Skeletal muscle satellite cell (primary cell): ENCODE results near the gene FBLN2.

Source experiments
- H3K27me3 ChIP-seq: 2 replicates; pipeline ENCODE4 v1.7.0; 2013; ENCODE audit warnings: low read length; ENCODE audit not compliant: control insufficient read depth, insufficient read depth
- H3K36me3 ChIP-seq: 2 replicates; pipeline ENCODE4 v1.7.0; 2013; ENCODE audit warnings: mild to moderate bottlenecking, control low read depth, low read length; ENCODE audit not compliant: insufficient read depth
- H3K4me1 ChIP-seq: 2 replicates; pipeline ENCODE4 v1.7.0; 2013; ENCODE audit warnings: low read length; ENCODE audit not compliant: control insufficient read depth, insufficient read depth
- H3K4me2 ChIP-seq: 2 replicates; pipeline ENCODE4 v1.7.0; 2013; ENCODE audit warnings: mild to moderate bottlenecking, low read length
- H3K4me3 ChIP-seq: 2 replicates; pipeline ENCODE4 v1.7.0; 2013; ENCODE audit warnings: low read length
- H3K9ac ChIP-seq: 2 replicates; pipeline ENCODE4 v1.7.0; 2013; ENCODE audit warnings: mild to moderate bottlenecking, low read depth, low read length, moderate library complexity
- H3K9me3 ChIP-seq: replicated peaks from 2 replicates; pipeline ENCODE4 v1.7.0; 2013; ENCODE audit warnings: mild to moderate bottlenecking, control low read depth, low read length

FBLN2 gene

DNA sequence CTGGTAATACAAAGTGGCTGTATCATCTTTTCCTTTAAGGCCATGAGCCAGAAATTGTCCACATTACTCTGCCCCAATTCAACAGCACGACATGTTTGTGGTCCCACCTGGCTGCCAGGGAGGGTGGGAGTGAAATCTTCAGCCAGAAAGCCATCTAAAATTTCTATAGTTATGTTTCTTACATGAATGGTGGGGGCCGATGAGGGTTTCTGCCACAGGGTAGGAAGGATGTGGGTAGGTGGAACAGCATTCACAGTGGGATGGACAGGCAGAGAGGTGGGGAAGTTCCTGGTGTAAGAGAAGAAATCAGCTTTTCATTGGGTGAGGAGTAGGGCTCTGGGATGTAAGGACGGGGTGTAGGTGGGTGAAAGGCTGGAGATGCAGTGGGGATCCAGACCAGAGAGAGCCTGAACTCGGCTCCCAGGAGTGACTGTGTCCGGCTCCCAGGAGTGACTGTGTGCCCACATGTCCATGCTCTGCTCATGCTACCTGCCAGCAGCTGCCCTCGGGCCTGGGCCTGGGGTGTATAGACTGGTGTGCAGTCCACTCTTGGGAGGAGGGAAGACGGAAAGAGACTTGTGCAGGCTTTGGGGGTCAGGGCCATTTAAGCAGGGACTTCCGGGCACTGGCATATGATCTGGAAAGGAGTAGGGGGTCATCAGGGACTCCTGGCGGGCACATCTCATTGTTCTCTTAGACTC lies 3.8 kb upstream of the FBLN2 start:
- no peaks in the 10 kb centered on the region for H3K27me3 ChIP-seq
- no peak overlapping the region for H3K9ac ChIP-seq
- H3K36me3 ChIP-seq = no peaks in the 10 kb centered on the region
- peaks cover 6% of the 10 kb centered on the region for H3K9me3 ChIP-seq
- H3K4me2 ChIP-seq = no peak overlapping the region
- no peak overlapping the region for H3K4me3 ChIP-seq
- peaks cover 32% of the 10 kb centered on the region for H3K4me1 ChIP-seq

DNA sequence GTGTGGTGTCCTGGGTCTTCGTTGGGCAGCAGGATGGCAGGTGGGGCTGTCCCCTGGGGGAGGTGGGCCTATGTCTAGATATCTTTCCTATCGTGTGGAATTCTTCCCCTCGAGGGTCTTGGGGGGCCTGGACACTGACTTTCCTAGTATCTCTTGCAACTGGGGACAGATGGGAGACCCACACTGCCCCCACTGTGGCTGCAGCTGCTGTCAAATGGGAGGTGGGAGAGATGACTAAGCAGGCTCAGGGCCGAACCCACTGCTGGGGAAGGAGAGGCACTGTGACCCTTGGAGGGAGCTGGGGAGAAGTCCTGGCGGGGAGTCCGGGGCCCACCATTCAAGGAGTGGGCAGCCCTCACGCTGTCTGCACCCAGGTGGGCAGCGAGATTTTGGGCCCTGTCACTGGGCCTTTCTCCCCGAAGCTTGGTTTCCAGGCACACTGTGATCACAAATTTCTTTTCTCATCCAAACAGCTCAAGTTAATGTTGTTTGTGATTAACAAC lies 2.9 kb upstream of the FBLN2 start:
- no peak overlapping the region for H3K9ac ChIP-seq
- H3K36me3 ChIP-seq = no peaks in the 10 kb centered on the region
- H3K4me2 ChIP-seq = no peak overlapping the region
- H3K4me3 ChIP-seq = no peak overlapping the region
- H3K27me3 ChIP-seq = no peaks in the 10 kb centered on the region
- H3K4me1 ChIP-seq = peaks cover 32% of the 10 kb centered on the region
- H3K9me3 ChIP-seq = peaks cover 6% of the 10 kb centered on the region

DNA sequence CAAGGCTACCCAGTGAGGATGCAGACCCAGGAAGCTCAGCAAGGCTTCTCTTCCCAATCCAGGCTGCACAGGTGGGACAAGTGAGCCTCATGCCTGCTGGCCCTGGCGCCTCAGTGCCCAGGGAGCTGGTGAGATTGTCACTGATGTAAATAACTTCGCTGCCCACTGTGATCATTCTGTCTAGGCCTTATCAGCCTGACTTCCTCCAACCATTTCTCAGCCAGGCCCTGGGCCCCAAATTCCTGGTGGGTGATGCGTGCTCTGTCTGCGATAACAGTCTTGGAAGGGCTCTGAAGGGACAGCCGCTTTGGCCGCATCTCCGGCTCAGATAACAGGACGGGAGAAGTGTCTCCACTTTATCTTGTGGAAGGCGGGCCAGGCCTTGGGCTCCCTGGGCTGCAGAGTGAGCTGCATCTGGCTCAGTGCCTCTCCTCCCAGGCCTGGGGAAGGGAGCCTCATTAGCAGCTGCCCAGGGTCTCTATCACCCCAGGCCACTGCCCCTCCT lies 2.2 kb upstream of the FBLN2 start:
- Histone ChIP-seq H3K36me3 (no peaks in the 10 kb centered on the region), H3K9me3 (peaks cover 6% of the 10 kb centered on the region), H3K4me3 (no peak overlapping the region), H3K4me2 (no peak overlapping the region), H3K9ac (no peak overlapping the region), H3K4me1 (peaks cover 32% of the 10 kb centered on the region), H3K27me3 (no peaks in the 10 kb centered on the region)

DNA sequence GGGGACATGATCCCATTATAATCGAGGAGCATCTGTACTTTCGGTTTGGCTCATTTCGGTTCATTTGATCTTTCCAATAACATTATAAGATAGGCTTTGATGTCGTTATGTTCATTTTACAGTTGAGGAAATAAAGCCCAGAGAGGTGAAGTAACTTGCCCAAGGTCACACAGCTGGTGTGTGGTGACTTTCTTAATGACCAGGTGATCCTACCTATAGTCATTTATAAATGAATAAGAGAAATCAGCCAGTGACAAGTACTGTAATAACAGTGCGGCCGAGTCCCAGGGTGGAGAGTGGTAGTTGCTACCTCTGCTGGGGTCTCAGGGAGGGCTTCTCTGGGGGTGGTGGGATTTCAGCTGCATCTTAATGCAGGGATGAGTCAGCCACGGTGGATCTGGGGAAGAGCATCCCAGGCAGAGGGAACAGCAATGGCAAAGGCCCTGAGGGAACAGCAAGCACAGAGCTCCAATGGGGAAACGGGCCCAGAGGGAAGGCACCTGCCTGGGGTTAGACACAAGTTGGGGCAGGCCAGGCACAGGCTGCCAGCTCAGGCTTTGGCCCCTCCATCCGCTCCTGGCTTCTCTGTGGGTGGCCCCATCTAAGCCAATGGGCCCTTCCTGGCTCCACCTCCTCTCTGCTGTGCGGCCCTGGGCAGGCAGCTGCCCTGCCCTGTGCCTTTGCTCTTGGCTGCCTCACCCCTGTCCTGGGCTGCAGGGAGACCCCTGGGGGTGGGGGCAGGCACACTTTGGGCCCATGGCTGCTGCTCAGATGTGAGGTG lies 1.1 kb upstream of the FBLN2 start:
- H3K36me3 ChIP-seq = no peaks in the 10 kb centered on the region
- H3K4me2 ChIP-seq = no peak overlapping the region
- no peaks in the 10 kb centered on the region for H3K27me3 ChIP-seq
- H3K9ac ChIP-seq = no peak overlapping the region
- no peaks in the 10 kb centered on the region for H3K9me3 ChIP-seq
- H3K4me1 ChIP-seq = peaks cover 32% of the 10 kb centered on the region
- H3K4me3 ChIP-seq = no peak overlapping the region

DNA sequence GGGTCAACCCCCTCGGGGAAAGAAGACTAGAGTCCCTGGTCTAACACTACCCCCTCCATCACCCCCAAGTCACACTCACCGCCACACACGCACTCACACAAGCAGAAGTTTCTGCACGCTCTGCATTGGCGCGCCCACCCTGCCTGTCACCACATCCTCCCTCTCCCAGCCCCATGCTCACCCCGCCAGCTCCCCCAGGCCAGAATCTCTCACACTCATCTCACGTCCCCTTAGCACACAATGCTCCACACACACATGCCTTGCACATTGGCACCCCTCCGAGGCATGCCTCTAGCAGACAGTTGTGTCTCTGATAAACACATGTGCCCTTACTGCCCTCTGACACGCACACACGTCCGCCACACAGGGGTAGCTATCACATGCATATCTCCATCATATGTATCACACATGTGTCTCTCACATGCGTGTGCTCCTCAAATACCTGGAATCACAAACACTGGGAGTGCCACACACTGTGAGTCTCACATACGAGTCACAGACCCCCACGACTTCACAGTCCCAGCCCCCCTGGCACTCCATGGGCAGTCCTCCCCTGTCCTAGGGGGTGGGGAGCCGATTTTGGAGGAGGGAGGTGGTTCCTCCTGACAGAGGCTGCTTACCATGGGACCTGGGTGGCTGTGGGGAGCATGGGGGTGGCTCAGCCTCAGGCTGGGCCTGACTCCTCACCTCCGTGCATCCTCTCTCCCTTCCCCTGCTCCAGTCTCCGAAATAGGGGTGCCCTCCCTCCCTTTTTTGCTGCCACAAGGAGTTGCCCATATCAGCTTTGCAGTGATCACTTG lies 898 bp downstream of the FBLN2 start:
- Histone ChIP-seq H3K4me2 (no peak overlapping the region), H3K9me3 (no peaks in the 10 kb centered on the region), H3K4me3 (no peak overlapping the region), H3K36me3 (no peaks in the 10 kb centered on the region), H3K9ac (no peak overlapping the region), H3K27me3 (no peaks in the 10 kb centered on the region), H3K4me1 (peaks cover 13% of the 10 kb centered on the region)

DNA sequence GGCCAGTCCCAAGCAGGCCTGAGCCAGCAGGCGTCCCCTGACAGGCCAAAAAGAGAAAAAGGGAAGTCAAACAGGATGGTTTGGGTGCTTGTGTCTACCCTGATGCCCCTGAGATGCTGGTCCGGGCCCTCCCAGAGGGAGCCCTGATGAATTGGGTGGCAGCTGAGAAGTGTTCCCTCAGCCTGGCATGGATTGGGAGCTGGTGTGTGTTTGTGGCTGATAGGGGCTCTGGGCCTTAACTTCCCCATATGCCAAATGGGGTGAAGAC lies 1.4 kb downstream of the FBLN2 start:
- no peaks in the 10 kb centered on the region for H3K36me3 ChIP-seq
- H3K9me3 ChIP-seq = no peaks in the 10 kb centered on the region
- H3K27me3 ChIP-seq = no peaks in the 10 kb centered on the region
- no peak overlapping the region for H3K4me3 ChIP-seq
- H3K4me1 ChIP-seq = peaks cover 9% of the 10 kb centered on the region
- no peak overlapping the region for H3K4me2 ChIP-seq
- no peak overlapping the region for H3K9ac ChIP-seq

DNA sequence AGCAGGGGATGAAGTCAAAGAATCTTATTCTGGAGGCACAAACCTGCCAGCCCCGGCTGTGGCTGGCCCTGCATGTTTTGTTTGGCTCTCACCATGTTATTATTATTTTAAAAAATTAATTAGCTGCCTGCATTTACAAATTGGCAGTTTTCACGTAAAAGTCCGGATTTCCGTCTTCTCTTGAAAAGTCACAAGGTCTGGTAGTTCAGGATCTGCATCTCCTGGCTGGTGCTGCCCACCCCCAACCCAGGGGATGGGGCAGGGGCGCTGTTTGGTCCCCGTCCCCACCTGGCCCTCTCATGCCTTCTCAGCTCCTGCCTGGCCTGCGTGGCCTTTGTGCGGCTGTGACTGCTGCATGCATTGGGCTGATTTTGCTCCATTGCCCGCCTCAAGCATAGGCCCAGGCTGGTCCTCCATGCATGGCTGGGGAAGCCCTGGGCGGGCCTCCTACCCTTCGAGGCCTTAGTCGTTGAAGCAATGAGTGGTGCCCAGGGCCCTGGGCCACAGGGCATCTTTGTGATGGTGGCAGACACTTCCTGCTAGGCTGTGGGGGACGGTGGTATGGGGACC lies 2.0 kb downstream of the FBLN2 start:
- no peak overlapping the region for H3K9ac ChIP-seq
- no peak overlapping the region for H3K4me2 ChIP-seq
- no peaks in the 10 kb centered on the region for H3K36me3 ChIP-seq
- no peaks in the 10 kb centered on the region for H3K9me3 ChIP-seq
- H3K4me1 ChIP-seq = peaks cover 9% of the 10 kb centered on the region
- no peaks in the 10 kb centered on the region for H3K27me3 ChIP-seq
- no peak overlapping the region for H3K4me3 ChIP-seq

DNA sequence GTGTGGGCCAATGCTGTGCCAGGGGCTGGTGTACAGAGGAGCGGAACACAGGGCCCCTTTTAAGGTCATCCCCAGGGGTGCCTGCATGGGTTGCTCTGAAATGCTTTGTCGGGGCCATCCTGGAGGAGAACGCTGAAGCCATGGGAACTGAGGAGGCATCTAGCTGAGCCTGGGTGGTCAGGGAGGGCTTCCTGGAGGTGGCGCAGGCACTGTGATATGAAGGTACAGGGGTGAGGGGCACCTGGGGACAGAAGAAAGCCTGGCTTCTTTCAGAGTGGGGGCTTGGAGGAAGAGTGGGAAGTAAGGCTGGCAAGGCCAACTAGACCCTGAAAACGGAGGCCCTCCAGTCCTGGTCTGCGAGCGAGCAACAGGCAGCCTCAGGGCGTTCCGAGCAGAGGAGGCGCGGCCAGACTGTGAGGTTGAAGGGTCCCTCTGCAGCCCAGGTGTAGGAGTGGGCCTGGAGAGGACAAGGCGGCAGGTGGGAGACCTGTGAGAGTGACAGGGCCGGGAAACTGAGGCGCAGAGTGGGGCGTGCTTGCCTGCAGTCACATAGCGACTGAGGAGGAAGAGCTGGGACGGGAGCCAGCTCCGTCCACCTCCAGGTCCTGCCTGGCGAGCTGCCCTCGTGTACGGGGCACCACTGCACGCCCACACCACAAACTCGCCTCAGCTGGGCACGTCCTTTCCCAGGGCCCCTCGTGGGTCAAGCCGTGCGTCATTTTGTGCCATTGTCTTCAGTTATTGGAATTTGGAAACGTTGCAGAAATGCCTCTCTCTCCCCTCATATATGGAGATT lies 4.1 kb downstream of the FBLN2 start:
- Histone ChIP-seq H3K4me2 (no peak overlapping the region), H3K27me3 (peaks cover 8% of the 10 kb centered on the region), H3K4me1 (no peaks in the 10 kb centered on the region), H3K36me3 (no peaks in the 10 kb centered on the region), H3K9ac (no peak overlapping the region), H3K9me3 (no peaks in the 10 kb centered on the region), H3K4me3 (no peak overlapping the region)

DNA sequence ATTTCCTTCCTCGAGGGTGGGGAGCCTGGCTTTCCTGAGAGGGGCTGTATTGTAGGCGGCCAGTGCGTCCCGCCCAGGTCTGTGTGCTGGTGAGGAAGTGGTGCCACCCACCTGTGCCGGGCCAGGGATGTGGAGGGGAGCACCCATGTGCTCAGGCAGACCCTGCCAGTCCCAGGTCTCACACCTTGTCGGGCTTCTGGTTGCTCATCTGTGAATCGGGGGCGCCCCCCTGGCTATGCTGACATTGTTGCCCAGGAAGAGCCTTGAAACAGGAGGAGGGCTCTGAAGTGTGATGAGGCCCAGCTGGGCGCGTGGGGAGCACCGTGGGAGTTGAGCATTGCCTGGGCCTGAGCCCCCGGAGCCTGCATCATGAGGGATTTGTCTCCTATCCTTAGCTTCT lies 4.8 kb downstream of the FBLN2 start:
- H3K36me3 ChIP-seq = no peaks in the 10 kb centered on the region
- H3K27me3 ChIP-seq = peaks cover 8% of the 10 kb centered on the region
- H3K4me2 ChIP-seq = no peak overlapping the region
- H3K9ac ChIP-seq = no peak overlapping the region
- no peaks in the 10 kb centered on the region for H3K9me3 ChIP-seq
- no peak overlapping the region for H3K4me3 ChIP-seq
- no peaks in the 10 kb centered on the region for H3K4me1 ChIP-seq

DNA sequence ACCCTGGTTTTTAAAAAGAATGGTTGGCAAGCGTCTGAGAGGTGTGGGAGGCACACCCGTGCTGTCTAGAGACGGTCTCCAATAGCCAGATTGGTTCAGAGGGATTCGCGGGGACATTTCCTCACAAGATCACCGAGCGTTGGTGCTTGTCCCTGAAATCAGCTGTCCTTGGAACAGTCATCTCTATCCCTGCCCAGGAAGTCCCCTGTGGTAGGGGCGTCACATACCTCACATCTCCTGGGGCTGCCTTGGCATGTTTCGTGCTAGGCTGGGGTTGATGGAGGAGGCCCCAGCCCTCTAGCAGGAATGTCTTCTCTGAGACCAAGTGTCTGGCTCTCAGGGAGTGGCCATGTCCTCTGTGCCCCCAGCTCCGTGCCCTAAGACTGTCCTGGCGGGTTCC lies 6.8 kb downstream of the FBLN2 start:
- no peak overlapping the region for H3K9ac ChIP-seq
- H3K4me3 ChIP-seq = no peak overlapping the region
- H3K27me3 ChIP-seq = peaks cover 8% of the 10 kb centered on the region

More for the DNA sequence above, 6.8 kb downstream of the FBLN2 start:
- no peaks in the 10 kb centered on the region for H3K4me1 ChIP-seq
- H3K9me3 ChIP-seq = no peaks in the 10 kb centered on the region
- no peaks in the 10 kb centered on the region for H3K36me3 ChIP-seq
- H3K4me2 ChIP-seq = no peak overlapping the region
